ENCODE data around the gene PRPSAP2. TPM values are rescaled to one million over a fixed set of nuclear protein-coding genes. Genes with fewer than 3 reads are reported as not detected.

The PRPSAP2 gene
- total and polyA plus RNA-seq, 2 donors (not counting 1 experiment from before 2014, with no cell fraction given), result 27.1 to 58.8 TPM

DNA sequence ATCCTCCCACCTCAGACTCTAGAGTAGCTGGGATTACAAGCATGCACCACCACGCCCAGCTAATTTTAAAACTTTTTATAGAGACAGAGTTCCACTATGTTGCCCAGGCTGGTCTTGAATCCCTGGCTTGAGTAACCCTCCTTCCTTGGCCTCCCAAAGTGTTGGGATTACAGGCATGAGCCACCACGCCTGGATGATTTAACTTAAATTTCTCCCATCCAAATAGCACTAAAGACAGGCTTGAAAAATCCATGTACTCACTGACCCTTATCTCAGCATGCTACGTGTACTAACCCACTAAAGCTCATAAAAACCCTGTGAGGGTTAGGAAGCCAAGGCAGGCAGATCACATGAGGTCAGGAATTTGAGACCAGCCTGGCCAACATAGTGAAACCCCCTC, 98.7 kb downstream of the PRPSAP2 start:
- no peaks in the 10 kb centered on the region for H3K9me3 Mint-ChIP-seq (ENCODE audit: insufficient read depth)
- H3K4me3 Mint-ChIP-seq, result no peak overlapping the region
- CTCF ChIA-PET, result no interaction called here

DNA sequence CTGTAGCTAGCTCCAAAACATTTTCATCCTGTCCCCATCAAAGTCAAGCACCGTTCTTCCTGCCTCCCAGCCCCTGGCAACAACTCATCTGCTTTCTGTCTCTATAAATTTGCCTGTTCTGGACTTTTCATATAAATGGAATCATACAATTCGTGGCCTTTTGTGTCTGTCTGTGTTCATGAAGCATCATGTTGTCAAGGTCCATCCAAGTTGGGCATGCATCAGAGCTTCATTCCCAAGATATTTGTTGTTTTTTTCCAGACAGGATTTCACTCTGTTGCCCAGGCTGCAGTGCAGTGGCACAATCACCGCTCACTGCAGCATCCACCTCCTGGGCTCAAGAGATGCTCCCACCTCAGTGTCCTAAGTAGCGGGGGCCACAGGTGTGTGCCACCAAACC, 99.9 kb downstream of the PRPSAP2 start:
- Histone ChIP-seq H3K27me3 (replicated peaks in 1 of 4; ENCODE audit: control extremely low read depth in 1 of 4, control insufficient read depth in 3 of 4, insufficient read depth in 4 of 4, low read length in 3 of 4) (no peaks in the 10 kb centered on the region), H3K4me2 (replicated peaks; ENCODE audit: low read depth, low read length, poor library complexity, severe bottlenecking) (no peak overlapping the region), H3K79me2 (ENCODE audit: control insufficient read depth, insufficient read depth, low read length) (no peaks in the 10 kb centered on the region), H4K20me1 (ENCODE audit: control insufficient read depth, insufficient read depth, low read length, poor library complexity, severe bottlenecking) (no peaks in the 10 kb centered on the region), H3K9me3 (ENCODE audit: control extremely low read depth in 1 of 3, control insufficient read depth in 2 of 3, insufficient read depth in 1 of 3, low read length in 2 of 3) (peaks cover 0 to 5% (median 0%) of the 10 kb centered on the region in 3 donors), H3K9ac (ENCODE audit: low read length) (no peak overlapping the region), H3K27ac (ENCODE audit: low read length in 2 of 2) (no peak overlapping the region), H2AFZ (ENCODE audit: insufficient read depth, low read depth, low read length, poor library complexity, severe bottlenecking) (no peak overlapping the region), H3K36me3 (replicated peaks in 1 of 2; ENCODE audit: control extremely low read depth in 1 of 2, control insufficient read depth in 1 of 2, extremely low read depth in 1 of 2, insufficient read depth in 2 of 2, low read length in 1 of 2) (no peaks in the 10 kb centered on the region), H3K4me1 (ENCODE audit: control insufficient read depth in 2 of 2, insufficient read depth in 2 of 2, low read length in 2 of 2) (peaks cover 0 to 17% of the 10 kb centered on the region in 2 donors), H3K4me3 (ENCODE audit: control extremely low read depth in 1 of 5, extremely low read depth in 1 of 5, insufficient read depth in 1 of 5, low read depth in 2 of 5, low read length in 4 of 5) (no peak overlapping the region)
- DNase-seq, result no peak
- Mint-ChIP-seq H3K4me1 (peaks cover 6% of the 10 kb centered on the region), H3K9me3 (ENCODE audit: insufficient read depth) (no peaks in the 10 kb centered on the region), H3K27me3 (no peaks in the 10 kb centered on the region), H3K27ac (no peak overlapping the region), H3K4me3 (no peak overlapping the region)
- ChIA-PET POLR2A (no interaction called here), CTCF (interaction anchor here (0.8 kb wide), 1 partner anchor 57 kb away, joined by 3 read pairs; no protein-coding TSS in a partner anchor)
- no peak for ATAC-seq (ENCODE audit: low read depth)
- no peak for TF ChIP-seq EZH2 (IDR thresholded peaks at IDR 0.05; ENCODE audit: borderline replicate concordance, insufficient read depth, low read depth, low read length, poor library complexity, severe bottlenecking)
- TF ChIP-seq, protein P1, sequence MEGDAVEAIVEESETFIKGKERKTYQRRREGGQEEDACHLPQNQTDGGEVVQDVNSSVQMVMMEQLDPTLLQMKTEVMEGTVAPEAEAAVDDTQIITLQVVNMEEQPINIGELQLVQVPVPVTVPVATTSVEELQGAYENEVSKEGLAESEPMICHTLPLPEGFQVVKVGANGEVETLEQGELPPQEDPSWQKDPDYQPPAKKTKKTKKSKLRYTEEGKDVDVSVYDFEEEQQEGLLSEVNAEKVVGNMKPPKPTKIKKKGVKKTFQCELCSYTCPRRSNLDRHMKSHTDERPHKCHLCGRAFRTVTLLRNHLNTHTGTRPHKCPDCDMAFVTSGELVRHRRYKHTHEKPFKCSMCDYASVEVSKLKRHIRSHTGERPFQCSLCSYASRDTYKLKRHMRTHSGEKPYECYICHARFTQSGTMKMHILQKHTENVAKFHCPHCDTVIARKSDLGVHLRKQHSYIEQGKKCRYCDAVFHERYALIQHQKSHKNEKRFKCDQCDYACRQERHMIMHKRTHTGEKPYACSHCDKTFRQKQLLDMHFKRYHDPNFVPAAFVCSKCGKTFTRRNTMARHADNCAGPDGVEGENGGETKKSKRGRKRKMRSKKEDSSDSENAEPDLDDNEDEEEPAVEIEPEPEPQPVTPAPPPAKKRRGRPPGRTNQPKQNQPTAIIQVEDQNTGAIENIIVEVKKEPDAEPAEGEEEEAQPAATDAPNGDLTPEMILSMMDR (IDR thresholded peaks at IDR 0.05), result no peak
- intact Hi-C loops (cut with micrococcal nuclease), result no loop called here
- WGBS (ENCODE audit: insufficient coverage), result 86% methylated on average over 4 of the region's 4 CpGs

More for the DNA sequence above, 98.7 kb downstream of the PRPSAP2 start:
- no peaks in the 10 kb centered on the region for H4K20me1 ChIP-seq (ENCODE audit: control insufficient read depth, insufficient read depth, low read length, poor library complexity, severe bottlenecking)
- no peak for DNase-seq
- WGBS (ENCODE audit: insufficient coverage), result 75% methylated on average over 2 of the region's 3 CpGs
- intact Hi-C loops (cut with micrococcal nuclease), result no loop called here
- no peak overlapping the region for H3K4me3 ChIP-seq (ENCODE audit: control extremely low read depth in 1 of 5, extremely low read depth in 1 of 5, insufficient read depth in 1 of 5, low read depth in 2 of 5, low read length in 4 of 5)
- peaks cover 0 to 16% of the 10 kb centered on the region in 2 donors for H3K4me1 ChIP-seq (ENCODE audit: control insufficient read depth in 2 of 2, insufficient read depth in 2 of 2, low read length in 2 of 2)
- no peak overlapping the region for H3K9ac ChIP-seq (ENCODE audit: low read length)
- no peaks in the 10 kb centered on the region for H3K79me2 ChIP-seq (ENCODE audit: control insufficient read depth, insufficient read depth, low read length)
- POLR2A ChIA-PET, result no interaction called here
- no peak overlapping the region for H2AFZ ChIP-seq (ENCODE audit: insufficient read depth, low read depth, low read length, poor library complexity, severe bottlenecking)
- Mint-ChIP-seq H3K27ac (no peak overlapping the region), H3K27me3 (no peaks in the 10 kb centered on the region), H3K4me1 (peaks cover 6% of the 10 kb centered on the region)
- ATAC-seq (ENCODE audit: low read depth), result no peak
- H3K4me2 ChIP-seq (replicated peaks; ENCODE audit: low read depth, low read length, poor library complexity, severe bottlenecking), result no peak overlapping the region
- peaks cover 0 to 5% (median 0%) of the 10 kb centered on the region in 3 donors for H3K9me3 ChIP-seq (ENCODE audit: control extremely low read depth in 1 of 3, control insufficient read depth in 2 of 3, insufficient read depth in 1 of 3, low read length in 2 of 3)
- no peaks in the 10 kb centered on the region for H3K36me3 ChIP-seq (replicated peaks in 1 of 2; ENCODE audit: control extremely low read depth in 1 of 2, control insufficient read depth in 1 of 2, extremely low read depth in 1 of 2, insufficient read depth in 2 of 2, low read length in 1 of 2)
- no peaks in the 10 kb centered on the region for H3K27me3 ChIP-seq (replicated peaks in 1 of 4; ENCODE audit: control extremely low read depth in 1 of 4, control insufficient read depth in 3 of 4, insufficient read depth in 4 of 4, low read length in 3 of 4)
- H3K27ac ChIP-seq (ENCODE audit: low read length in 2 of 2), result no peak overlapping the region
- TF ChIP-seq, protein P1 (IDR thresholded peaks at IDR 0.05), result no peak
- TF ChIP-seq EZH2 (IDR thresholded peaks at IDR 0.05; ENCODE audit: borderline replicate concordance, insufficient read depth, low read depth, low read length, poor library complexity, severe bottlenecking), result no peak

All from B cell (primary cell).